Astrocyte (in vitro differentiated cells and primary cell): ENCODE measurements around the gene PTPN4.

ENCODE experiments used
- EZH2 ChIP-seq: IDR thresholded peaks from 2 replicates; pipeline ENCODE4 v1.6.1; 2012; ENCODE audit warnings: mild to moderate bottlenecking, low read length, inconsistent platforms; ENCODE audit not compliant: insufficient read depth
- TF ChIP-seq, protein P1 (sequence below): IDR thresholded peaks from 2 replicates; pipeline ENCODE4 v1.5.1; 2011; ENCODE audit warnings: low read depth, mild to moderate bottlenecking, inconsistent platforms, low read length, moderate library complexity; ENCODE audit not compliant: insufficient read depth

DNA sequence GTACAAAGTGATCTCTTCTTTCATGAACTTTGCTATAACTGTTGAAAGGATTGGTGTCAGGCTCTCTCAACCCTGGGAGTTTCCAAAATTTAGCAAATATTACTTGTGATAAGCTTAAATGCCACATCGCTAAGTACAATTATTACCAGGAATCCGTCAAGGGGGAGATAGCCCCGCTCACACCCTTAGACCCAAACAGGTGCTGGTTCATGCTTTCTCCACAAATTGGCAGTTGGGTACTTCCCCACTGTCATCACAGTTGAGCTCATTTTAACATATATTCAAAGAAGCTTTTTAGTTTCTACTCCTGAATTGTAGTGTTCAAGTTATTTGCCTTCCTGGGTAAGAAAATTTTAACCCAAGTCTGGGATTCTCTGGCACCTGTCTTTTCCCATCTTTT is 223.4 kb downstream of the PTPN4 start:
- TF ChIP-seq, protein P1, sequence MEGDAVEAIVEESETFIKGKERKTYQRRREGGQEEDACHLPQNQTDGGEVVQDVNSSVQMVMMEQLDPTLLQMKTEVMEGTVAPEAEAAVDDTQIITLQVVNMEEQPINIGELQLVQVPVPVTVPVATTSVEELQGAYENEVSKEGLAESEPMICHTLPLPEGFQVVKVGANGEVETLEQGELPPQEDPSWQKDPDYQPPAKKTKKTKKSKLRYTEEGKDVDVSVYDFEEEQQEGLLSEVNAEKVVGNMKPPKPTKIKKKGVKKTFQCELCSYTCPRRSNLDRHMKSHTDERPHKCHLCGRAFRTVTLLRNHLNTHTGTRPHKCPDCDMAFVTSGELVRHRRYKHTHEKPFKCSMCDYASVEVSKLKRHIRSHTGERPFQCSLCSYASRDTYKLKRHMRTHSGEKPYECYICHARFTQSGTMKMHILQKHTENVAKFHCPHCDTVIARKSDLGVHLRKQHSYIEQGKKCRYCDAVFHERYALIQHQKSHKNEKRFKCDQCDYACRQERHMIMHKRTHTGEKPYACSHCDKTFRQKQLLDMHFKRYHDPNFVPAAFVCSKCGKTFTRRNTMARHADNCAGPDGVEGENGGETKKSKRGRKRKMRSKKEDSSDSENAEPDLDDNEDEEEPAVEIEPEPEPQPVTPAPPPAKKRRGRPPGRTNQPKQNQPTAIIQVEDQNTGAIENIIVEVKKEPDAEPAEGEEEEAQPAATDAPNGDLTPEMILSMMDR = no peak
- TF ChIP-seq EZH2 = no peak
